Prostate gland (tissue), 2 donors: Measurements from ENCODE around the gene GALNT16. TPM values are rescaled to one million over a fixed set of nuclear protein-coding genes. Genes with fewer than 3 reads are reported as not detected.

Experiments used
- DNase-seq: peaks from one replicate; pipeline ENCODE4 v3.0.0-alpha.2; 2019; ENCODE audit warnings: low spot score
- H3K27ac ChIP-seq, 2 donors: fragments of 200-600 bp; sonication (generic); 2 replicates each; pipeline ENCODE4 v1.5.1; 2017 to 2019
- H3K27me3 ChIP-seq: fragments of 200-600 bp; sonication (generic); replicated peaks from 2 replicates; pipeline ENCODE4 v1.5.1; 2019; ENCODE audit not compliant: insufficient read depth
- H3K36me3 ChIP-seq, 2 donors: fragments of 200-600 bp; sonication (generic); 1 replicate in 1 of 2; 2 replicates in 1 of 2; pipeline versions ENCODE4 v1.5.1 to v1.8.1; 2017 to 2019
- H3K4me1 ChIP-seq: fragments of 200-600 bp; sonication (generic); replicated peaks from 2 replicates; pipeline ENCODE4 v1.5.1; 2019
- H3K4me3 ChIP-seq, 2 donors: fragments of 200-600 bp; sonication (generic); 2 replicates each; pipeline ENCODE4 v1.5.1; 2017 to 2019
- H3K9me3 ChIP-seq: fragments of 200-600 bp; sonication (generic); 2 replicates; pipeline ENCODE4 v1.5.1; 2017
- CTCF ChIP-seq, 4 experiments: fragments of 200-600 bp in 2 of 4; fragments of 450-650 bp in 2 of 4; sonication (generic) in 2 of 4; IDR thresholded peaks; 1 replicate in 3 of 4; 2 replicates in 1 of 4; pipeline ENCODE4 v1.5.1; 2016 to 2019; ENCODE audit warnings: antibody characterized with exemption in 4 of 4, mild to moderate bottlenecking in 2 of 4, moderate library complexity in 2 of 4
- POLR2A ChIP-seq: fragments of 450-650 bp; IDR thresholded peaks from one replicate; pipeline ENCODE4 v1.6.1; 2016; ENCODE audit warnings: antibody characterized with exemption, mild to moderate bottlenecking
- POLR2AphosphoS5 ChIP-seq: sonication (generic); formaldehyde crosslinking; IDR thresholded peaks from one replicate; pipeline ENCODE4 v1.6.1; 2017; ENCODE audit warnings: antibody characterized with exemption
- WGBS: methylation state at CpG from one replicate; pipeline ENCODE4 v1.1.5; 2018; 5-methylcytosine and 5-hydroxymethylcytosine counted together
- intact Hi-C: fragments of 100-400 bp; cut with DNase I; formaldehyde crosslinking; loops from one replicate; pipeline ENCODE4 v1.14.2; 2022
- total RNA-seq, 2 donors: library from RNA; depleted of rRNA; stranded (reverse); fragments of >200 nt; gene quantifications; one replicate each; pipeline ENCODE4 v1.1.0, GENCODE V29; 2016

Gene GALNT16
- total RNA-seq, 2 donors from 2014 or later: 2.0 to 6.9 TPM

- Histone ChIP-seq H3K4me3 (no peak overlapping the region), H3K4me1 (no peaks in the 10 kb centered on the region), H3K9me3 (no peaks in the 10 kb centered on the region), H3K27me3 (no peaks in the 10 kb centered on the region), H3K27ac (no peak overlapping the region), H3K36me3 (no peaks in the 10 kb centered on the region)
- intact Hi-C loops: loop anchor here (10.0 kb wide), 2 partner anchors 115 to 325 kb away; partner anchors contain the start of gene CCDC177
- DNase-seq: no peak
- TF ChIP-seq POLR2AphosphoS5: no peak
- TF ChIP-seq POLR2A: no peak
- no peak for TF ChIP-seq CTCF (IDR thresholded peaks at IDR 0.05)
- WGBS: 95% methylated on average over 5 of the region's 5 CpGs
Measured at GRCh38 chr14:69249603-69250002, 10.4 kb upstream of the GALNT16 start.

- TF ChIP-seq POLR2AphosphoS5: no peak
- no peak for TF ChIP-seq CTCF (IDR thresholded peaks at IDR 0.05)
- no peak for TF ChIP-seq POLR2A
- H3K9me3 ChIP-seq: no peaks in the 10 kb centered on the region
- no peaks in the 10 kb centered on the region for H3K36me3 ChIP-seq
- H3K4me3 ChIP-seq: no peak overlapping the region
- WGBS: 41% methylated on average over 3 of the region's 3 CpGs
- DNase-seq: no peak
- H3K27ac ChIP-seq: no peak overlapping the region
- no peaks in the 10 kb centered on the region for H3K4me1 ChIP-seq
- intact Hi-C loops: no loop called here
- no peaks in the 10 kb centered on the region for H3K27me3 ChIP-seq
Measured at GRCh38 chr14:69252851-69253250, 7.1 kb upstream of the GALNT16 start.

GRCh38 chr14:69259168-69259526, 811 bp upstream of the GALNT16 start:
- no peaks in the 10 kb centered on the region for H3K36me3 ChIP-seq
- no peaks in the 10 kb centered on the region for H3K27me3 ChIP-seq
- intact Hi-C loops: loop anchor here (5.0 kb wide), 1 partner anchor 93 kb away; no protein-coding TSS in a partner anchor
- 46% methylated on average over 14 of the region's 14 CpGs for WGBS
- H3K4me3 ChIP-seq: peak overlapping the region in 1 of 2 donors; percentile 54
- H3K4me1 ChIP-seq: no peaks in the 10 kb centered on the region
- DNase-seq: no peak
- no peak overlapping the region for H3K27ac ChIP-seq
- TF ChIP-seq POLR2AphosphoS5 (no peak), CTCF (IDR thresholded peaks at IDR 0.05) (no peak), POLR2A (no peak)
- H3K9me3 ChIP-seq: no peaks in the 10 kb centered on the region

- intact Hi-C loops: no loop called here
- no peaks in the 10 kb centered on the region for H3K9me3 ChIP-seq
- WGBS: 0% methylated on average over 59 of the region's 78 CpGs
- H3K4me1 ChIP-seq: no peaks in the 10 kb centered on the region
- peak overlapping the region; percentile 39 to 54 for H3K4me3 ChIP-seq
- DNase-seq: no peak
- no peaks in the 10 kb centered on the region for H3K36me3 ChIP-seq
- H3K27me3 ChIP-seq: no peaks in the 10 kb centered on the region
- no peak for TF ChIP-seq CTCF (IDR thresholded peaks at IDR 0.05)
- no peak for TF ChIP-seq POLR2A
- TF ChIP-seq POLR2AphosphoS5: no peak
- H3K27ac ChIP-seq: no peak overlapping the region
Measured at GRCh38 chr14:69260190-69260860, 367 bp downstream of the GALNT16 start.

- Histone ChIP-seq H3K36me3 (no peaks in the 10 kb centered on the region), H3K4me1 (no peaks in the 10 kb centered on the region), H3K9me3 (no peaks in the 10 kb centered on the region), H3K4me3 (peak overlapping the region; percentile 39 to 54), H3K27me3 (no peaks in the 10 kb centered on the region), H3K27ac (no peak overlapping the region)
- DNase-seq: peak; percentile 14
- intact Hi-C loops: no loop called here
- 2% methylated on average over 36 of the region's 64 CpGs for WGBS
- TF ChIP-seq POLR2AphosphoS5: no peak
- TF ChIP-seq POLR2A: no peak
- peak; percentile 44 to 75 (median 65) for TF ChIP-seq CTCF (IDR thresholded peaks at IDR 0.05)
Measured at GRCh38 chr14:69260861-69261564, 1.1 kb downstream of the GALNT16 start.
